Stimulated activated CD8-positive, alpha-beta memory T cell treated with anti-CD3 and anti-CD28 coated beads, Interleukin-4, amount 100 ng/mL, for 48 hours (primary cell): ENCODE results near the gene RHOA.
"Not testable (repeated sequence)": the region's sequence is repeated elsewhere in the genome, so short reads cannot be mapped to it uniquely, and the experiment has no call there.

Experiments used
- DNase-seq: peaks from one replicate; pipeline ENCODE4 v3.0.0-alpha.2; 2020

RHOA gene

GRCh38 chr3:49410846-49411534 is 786 bp downstream of the RHOA start:
- DNase-seq = no peak

DNA sequence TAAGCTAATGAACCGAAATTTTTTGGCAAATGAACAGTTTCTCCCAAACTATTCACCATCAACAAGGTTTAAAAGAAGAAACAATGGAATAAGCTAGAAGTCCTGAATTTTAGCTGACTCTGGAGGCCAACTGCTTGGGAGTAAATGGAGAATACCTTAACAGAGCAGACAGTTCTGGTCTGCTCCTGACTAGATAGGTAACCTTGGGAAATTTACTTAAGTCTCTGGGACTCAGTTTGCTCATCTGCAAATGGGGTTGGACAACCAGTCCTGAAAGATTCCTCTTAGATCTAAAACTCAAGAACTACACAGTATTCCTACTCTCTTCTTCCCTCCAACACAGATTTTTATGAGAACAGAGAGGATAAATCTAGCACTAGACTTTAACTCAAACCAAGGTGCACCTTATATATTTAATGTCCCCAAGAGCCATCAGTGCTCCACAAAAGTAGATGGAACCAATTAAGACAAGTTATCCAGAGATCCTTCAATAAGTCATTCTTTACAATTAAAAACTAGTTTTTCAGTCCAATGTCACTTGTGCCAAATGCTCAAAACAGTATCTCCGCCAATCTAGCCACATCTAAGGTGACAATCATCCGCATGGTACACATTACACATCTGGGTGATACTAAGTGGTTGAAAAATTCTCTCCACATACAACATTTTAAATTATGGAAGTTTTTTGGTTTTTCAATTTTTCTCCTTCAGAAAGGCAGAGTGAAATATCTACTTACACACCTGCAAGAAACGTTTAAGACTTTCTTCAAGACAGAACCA is 1.5 kb downstream of the RHOA start:
- no peak for DNase-seq

GRCh38 chr3:49406571-49407565 is 4.9 kb downstream of the RHOA start:
- DNase-seq = no peak

DNA sequence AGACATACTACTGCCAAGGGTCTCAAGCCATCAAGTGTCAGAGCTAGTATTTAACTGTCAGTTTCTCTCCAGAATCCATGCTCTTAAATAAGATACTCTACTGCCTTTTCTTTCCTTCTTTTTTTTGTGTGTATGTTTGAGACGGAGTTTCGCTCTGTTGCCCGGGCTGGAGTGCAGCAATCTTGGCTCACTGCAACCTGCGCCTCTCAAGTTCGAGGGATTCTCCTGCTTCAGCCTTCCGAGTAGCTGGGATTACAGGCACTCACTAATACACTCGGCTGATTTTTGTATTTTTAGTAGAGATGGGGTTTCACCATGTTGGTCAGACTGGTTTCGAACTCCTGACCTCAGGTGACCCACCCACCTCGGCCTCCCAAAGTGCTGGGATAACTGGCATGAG is 6.2 kb downstream of the RHOA start:
- DNase-seq = not testable (repeated sequence)

DNA sequence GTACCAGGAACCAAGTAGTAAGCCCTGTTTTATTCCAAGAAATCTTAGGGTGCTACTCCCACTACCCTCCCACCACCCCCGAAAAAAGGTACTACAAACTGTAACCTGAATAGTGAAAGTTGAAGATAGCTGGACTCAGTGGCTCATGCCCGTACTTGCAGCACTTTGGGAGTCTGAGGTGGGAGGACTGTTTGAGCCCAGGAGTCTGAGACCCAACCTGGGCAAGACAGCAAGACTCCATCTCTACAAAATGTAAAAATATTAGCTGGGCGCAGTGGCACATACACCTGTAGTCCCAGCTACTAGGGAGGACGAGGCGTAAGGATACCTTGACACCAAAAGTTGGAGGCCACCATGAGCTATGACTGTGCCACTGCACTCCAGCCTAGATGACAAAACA is 7.9 kb downstream of the RHOA start:
- DNase-seq = no peak

GRCh38 chr3:49401766-49402165 is 10.0 kb downstream of the RHOA start:
- no peak for DNase-seq

- no peak for DNase-seq
Observed at GRCh38 chr3:49399461-49399860, 12.3 kb downstream of the RHOA start.

GRCh38 chr3:49397470-49397869 is 14.3 kb downstream of the RHOA start:
- DNase-seq = no peak

DNA sequence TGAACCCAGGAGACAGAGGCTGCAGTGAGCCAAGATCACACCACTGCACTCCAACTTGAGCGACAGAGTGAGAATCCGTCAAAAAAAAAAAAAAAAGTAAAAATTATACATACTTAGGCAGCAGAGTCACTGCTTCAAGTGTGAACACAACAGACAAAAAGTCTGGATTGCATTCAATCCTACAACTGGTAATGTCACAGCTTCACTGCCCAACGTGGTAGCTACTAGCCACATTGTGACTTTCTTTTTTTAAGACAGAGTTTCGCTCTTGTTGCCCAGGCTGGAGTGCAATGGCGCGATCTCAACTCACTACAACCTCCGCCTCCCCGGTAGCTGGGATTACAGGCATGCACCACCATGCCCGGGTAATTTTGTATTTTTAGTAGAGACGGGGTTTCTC is 20.5 kb downstream of the RHOA start:
- not testable (repeated sequence) for DNase-seq

- DNase-seq = no peak
Observed at GRCh38 chr3:49389297-49389696, 22.5 kb downstream of the RHOA start.

GRCh38 chr3:49388289-49388820 is 23.4 kb downstream of the RHOA start:
- no peak for DNase-seq

- DNase-seq = no peak
Observed at GRCh38 chr3:49387721-49388120, 24.1 kb downstream of the RHOA start.

GRCh38 chr3:49386056-49386756 is 25.6 kb downstream of the RHOA start:
- DNase-seq = no peak

DNA sequence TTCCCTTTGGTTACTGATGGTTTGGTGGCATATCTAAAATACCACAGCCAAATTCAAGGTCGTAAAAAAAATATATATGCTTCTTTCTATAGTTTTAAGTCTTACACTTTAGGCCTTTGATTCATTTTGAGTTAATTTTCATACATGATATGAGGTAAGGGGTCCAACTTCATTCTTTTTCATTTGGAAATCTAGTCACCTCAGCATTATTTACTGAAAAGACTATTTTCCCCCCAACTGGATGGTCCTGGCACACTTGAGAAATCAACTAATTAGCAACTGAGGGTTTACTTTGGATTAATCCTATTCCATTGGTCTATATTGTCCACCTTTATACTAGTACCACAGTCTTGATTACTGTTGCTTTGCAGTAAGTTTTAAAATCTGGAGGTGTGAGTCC is 26.2 kb downstream of the RHOA start:
- DNase-seq = no peak

DNA sequence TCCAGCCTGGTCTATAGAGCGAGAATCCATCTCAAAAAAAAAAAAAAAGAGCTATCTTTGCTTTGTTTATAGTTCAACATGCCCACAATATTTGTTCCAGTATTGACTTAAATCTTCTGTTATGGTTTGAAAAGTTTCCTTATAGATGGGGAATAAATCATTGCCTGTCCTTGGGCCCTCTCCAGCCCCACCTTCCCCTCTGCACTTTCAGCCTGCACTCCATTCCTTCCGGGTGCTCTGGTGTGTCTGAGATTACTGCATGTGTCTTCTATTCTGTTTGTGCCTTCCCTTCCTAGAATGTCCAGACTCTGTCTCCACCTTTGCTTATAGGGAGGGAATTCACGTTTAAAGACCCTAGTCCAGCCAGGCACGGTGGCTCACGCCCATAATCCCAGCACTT is 28.4 kb downstream of the RHOA start:
- DNase-seq = no peak

DNA sequence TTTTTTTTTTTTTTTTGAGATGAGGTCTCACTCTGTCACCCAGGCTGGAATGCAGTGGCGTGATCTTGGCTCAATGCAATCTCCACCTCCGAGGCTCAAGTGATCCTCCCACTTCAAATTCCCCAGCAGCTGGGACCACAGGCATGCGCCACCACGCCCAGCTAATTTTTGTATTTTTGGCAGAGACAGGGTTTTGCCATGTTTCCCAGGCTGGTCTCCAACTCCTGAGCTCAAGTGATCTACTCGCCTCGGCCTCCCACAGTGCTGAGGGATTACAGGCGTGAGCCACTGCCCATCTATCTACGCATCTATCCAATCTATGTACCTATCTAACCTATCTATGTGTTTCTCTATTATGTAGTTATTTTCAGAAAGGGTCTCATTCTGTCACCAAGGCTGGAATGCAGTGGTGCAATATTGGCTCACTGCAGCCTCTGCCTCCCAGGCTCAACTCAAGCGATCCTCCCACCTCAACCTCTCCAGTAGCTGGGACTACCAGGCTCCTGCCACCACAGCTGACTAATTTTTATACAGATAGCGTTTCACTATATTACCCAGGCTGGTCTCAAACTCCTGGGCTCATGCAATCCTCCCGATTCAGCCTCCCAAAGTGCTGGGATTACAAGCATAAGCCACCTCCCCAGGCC is 33.4 kb downstream of the RHOA start:
- no peak for DNase-seq

DNA sequence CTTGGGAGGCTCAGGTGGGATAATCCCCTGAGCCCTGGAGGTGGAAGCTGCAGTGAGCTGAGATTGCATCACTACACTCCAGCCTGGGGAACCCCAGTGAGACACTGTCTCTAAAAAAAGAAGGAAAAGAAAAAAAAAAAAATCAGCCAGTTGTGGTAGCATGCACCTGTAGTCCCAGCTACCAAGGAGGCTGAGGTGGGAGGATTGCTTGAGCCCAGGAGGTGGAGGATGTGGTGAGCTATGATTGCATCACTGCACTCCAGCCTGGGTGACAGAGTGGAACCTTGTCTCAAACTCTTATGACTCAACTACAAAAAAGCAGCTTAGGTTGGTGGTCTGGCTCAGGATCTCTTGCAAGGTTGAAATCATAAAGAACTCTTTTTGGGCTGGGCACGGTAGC is 34.3 kb downstream of the RHOA start:
- DNase-seq = peak; percentile 74

DNA sequence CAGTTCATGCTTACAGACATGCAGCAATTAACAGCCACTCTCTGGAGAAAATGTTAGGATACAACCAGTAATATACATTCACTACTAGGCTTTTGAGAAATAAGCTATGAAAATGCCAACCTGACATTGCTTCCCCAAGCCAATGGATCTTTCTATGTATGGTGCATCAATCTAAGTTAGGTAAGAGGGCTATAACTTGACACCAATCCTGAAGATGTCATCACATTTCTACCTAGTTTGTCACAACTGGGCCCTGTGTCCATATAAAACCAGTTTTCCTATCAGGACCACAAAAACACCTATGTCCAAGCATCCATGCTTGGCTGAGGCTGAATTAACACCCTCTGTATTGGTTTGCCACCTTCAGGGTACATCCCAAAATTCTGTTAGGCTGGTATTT is 39.8 kb downstream of the RHOA start:
- no peak for DNase-seq

DNA sequence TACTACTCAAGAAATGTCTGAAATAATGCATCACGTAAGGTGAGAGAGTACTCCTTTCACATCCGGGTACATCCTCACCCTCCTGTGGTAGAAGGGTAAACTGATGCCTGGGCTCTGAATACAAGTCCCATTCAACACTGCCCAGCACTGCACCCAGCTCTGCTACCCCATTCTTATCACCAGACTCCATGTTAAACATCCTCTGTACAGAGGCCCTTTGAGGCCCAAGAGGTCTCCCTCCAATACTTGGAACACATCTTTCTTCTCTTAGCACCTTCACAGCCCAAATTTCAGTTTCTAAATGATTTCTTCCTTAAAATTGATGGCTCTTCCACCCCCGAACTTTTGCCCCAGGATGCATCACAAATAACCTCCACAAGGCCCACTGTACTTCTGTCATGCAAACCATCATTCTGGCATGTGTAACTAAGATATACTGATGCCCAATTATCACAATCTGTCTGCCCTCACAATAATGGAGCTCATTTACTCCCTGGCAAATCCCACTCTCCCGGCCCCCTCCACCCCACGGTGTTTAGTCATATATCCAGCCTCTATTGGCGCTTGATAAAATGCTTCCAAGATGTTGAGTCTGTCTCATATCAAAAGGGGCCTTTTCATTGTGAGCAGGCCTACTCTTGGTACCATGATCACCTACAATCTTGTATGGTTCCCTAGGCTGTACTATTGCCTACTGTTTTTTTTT is 41.0 kb downstream of the RHOA start:
- DNase-seq = no peak

GRCh38 chr3:49362561-49362960 is 49.2 kb downstream of the RHOA start:
- DNase-seq = no peak

GRCh38 chr3:49359623-49360022 is 52.2 kb downstream of the RHOA start:
- no peak for DNase-seq
